GM18858 (cell line): Measurements from ENCODE around the gene TMEM235.
"Not testable (repeated sequence)": the region's sequence is repeated elsewhere in the genome, so short reads cannot be mapped to it uniquely, and the experiment has no call there.

ENCODE experiments used
- ATAC-seq: cut with Tn5 transposase; IDR thresholded peaks from one replicate; pipeline ENCODE4 v1.9.1; 2021; ENCODE audit not compliant: unreplicated experiment

Gene TMEM235

GRCh38 chr17:78214706-78215061 is 16.7 kb upstream of the TMEM235 start:
- ATAC-seq, result no peak

- ATAC-seq, result no peak
These were observed 11.9 kb upstream of the TMEM235 start for GRCh38 chr17:78219396-78220150.

GRCh38 chr17:78223061-78223460 is 8.4 kb upstream of the TMEM235 start:
- ATAC-seq, result no peak

- no peak for ATAC-seq
These were observed 7.7 kb upstream of the TMEM235 start for GRCh38 chr17:78223765-78224164.

GRCh38 chr17:78224231-78225087 is 7.0 kb upstream of the TMEM235 start:
- ATAC-seq, result no peak

GRCh38 chr17:78225088-78225865 is 6.2 kb upstream of the TMEM235 start:
- ATAC-seq, result no peak

- no peak for ATAC-seq
These were observed 5.2 kb upstream of the TMEM235 start for GRCh38 chr17:78226055-78226758.

GRCh38 chr17:78226759-78227454 is 4.5 kb upstream of the TMEM235 start:
- no peak for ATAC-seq

- ATAC-seq, result no peak
These were observed 3.9 kb upstream of the TMEM235 start for GRCh38 chr17:78227455-78227916.

GRCh38 chr17:78228176-78228575 is 3.3 kb upstream of the TMEM235 start:
- ATAC-seq, result no peak

GRCh38 chr17:78230252-78230962 is 1.0 kb upstream of the TMEM235 start:
- no peak for ATAC-seq

GRCh38 chr17:78231991-78232858 is 794 bp downstream of the TMEM235 start:
- no peak for ATAC-seq

GRCh38 chr17:78232859-78233173 is 1.4 kb downstream of the TMEM235 start:
- no peak for ATAC-seq

- no peak for ATAC-seq
These were observed 2.2 kb downstream of the TMEM235 start for GRCh38 chr17:78233678-78234077.

GRCh38 chr17:78234261-78234865 is 2.9 kb downstream of the TMEM235 start:
- ATAC-seq, result no peak

- ATAC-seq, result not testable (repeated sequence)
These were observed 3.6 kb downstream of the TMEM235 start for GRCh38 chr17:78235022-78235421.

GRCh38 chr17:78235885-78236284 is 4.5 kb downstream of the TMEM235 start:
- no peak for ATAC-seq

GRCh38 chr17:78236362-78237127 is 5.1 kb downstream of the TMEM235 start:
- no peak for ATAC-seq
